ENCODE results near the gene RP9. TPM values are rescaled to one million over a fixed set of nuclear protein-coding genes. Genes with fewer than 3 reads are reported as not detected.
"Not testable (repeated sequence)": the region's sequence is repeated elsewhere in the genome, so short reads cannot be mapped to it uniquely, and the experiment has no call there.

Gene RP9
- total RNA-seq, 1 donor from 2014 or later: 11.2 TPM

DNA sequence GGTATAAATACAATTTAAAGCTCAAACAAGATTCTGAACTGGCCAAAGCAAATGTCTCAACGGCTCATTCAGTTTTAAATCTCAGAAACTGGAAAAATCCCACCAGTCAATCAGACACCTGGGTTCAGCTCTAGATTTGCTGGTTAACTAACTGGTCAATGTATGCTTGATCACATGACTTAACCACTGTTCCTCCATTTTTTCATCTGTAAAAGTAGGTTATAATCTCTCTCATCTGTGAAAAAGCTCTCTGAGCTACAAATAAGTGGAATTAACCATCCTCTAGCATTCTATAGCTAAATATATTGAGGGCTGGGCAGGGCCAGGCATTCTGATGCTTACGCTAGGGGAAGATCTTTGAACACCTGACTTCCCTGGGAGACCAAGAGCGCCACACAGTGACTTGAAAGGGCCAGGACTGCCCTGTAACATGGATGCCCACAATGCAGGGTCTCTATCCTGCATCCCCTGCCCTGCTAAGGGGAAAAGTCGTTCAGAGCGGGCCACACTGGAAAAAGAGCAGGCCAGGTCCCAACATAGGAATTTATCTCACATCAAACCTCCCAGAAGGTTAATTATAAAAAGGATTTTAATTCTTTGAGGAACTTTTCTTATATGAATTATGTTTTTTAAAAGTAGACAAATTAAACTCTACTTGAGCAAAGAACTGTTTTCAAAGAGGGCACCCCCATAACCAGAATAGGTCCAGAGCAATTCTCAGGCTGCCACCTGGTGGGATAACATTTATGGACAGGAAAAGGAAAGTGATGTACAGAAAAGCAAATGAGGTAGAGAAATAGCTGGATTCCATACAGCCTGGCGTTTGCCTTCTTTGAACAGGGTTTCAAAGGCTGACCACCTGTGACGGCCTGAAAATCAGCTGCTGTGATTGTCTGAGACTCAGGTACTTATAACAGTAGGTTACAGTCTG is 1.8 kb downstream of the RP9 start:
- intact Hi-C loops (cut with micrococcal nuclease): loop anchor here (1.0 to 5.0 kb wide), 6 partner anchors 150 to 415 kb away; partner anchors contain the start of gene FKBP9

DNA sequence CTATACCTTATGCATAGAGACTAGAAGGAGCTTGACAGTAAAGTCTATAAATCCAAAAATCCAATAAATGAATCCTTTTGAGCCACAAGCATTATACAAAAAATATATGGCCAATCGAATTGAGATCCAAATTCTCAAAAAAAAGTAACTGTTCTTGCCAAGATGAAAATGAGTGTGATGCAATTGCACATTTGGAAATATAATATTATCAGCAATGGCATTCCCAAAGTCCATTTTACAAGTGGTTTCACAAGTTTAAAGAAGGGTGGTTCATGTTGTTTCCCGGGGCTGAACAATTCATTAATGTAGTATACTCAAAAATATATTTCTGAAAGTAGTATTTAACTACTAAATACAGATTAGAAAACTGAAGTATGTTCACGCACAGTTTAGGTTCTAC is 7.3 kb downstream of the RP9 start:
- intact Hi-C loops (cut with micrococcal nuclease): no loop called here

- intact Hi-C loops (cut with micrococcal nuclease): no loop called here
Observed at GRCh38 chr7:33100770-33101169, 8.4 kb downstream of the RP9 start.

GRCh38 chr7:33099154-33099940 is 9.9 kb downstream of the RP9 start:
- intact Hi-C loops (cut with micrococcal nuclease): no loop called here

DNA sequence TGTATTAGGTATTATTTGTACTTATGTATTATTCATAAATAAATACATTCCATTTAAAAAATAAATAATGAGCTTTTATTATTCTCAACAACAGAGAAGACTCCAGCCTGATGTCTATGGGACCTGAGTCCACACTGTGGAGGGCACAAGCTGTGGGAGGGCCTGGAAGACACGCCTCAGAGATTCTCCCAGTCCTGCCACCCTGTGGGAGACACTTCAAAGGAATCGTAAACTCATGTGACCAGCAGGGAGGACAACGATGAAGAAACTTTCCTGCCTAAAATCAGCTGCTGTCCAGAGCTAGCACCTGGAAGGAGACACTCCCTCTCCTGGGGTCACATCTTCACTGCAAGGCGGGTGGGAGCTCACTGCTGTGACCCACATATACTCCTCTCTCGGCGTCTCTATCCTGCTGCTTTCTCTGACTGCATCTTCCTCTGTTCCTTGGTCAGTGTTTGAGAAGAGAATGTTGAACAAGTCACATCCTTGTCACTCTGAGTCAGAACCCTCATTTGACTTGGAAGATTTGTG is 14.4 kb downstream of the RP9 start:
- intact Hi-C loops (cut with micrococcal nuclease): not testable (repeated sequence)

DNA sequence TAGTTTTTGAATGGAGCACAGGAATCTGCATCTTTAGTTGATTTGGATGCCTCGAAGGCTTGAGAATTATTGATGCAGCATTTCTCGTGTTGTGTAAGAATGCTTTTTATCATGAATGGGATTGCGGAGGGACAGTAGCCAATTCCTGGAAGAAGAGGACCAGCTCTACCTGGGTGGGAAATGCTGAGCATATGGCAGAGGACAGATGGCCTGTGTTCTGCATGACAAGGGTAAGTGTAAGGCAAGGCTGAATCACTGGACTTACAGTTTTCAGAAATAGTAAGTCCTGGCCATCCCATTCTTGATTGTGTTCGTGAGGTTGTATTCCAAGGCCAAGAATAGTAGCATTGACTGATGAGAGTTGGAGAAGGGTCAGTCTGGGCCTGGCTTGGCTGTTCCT is 15.9 kb downstream of the RP9 start:
- intact Hi-C loops (cut with micrococcal nuclease): no loop called here

DNA sequence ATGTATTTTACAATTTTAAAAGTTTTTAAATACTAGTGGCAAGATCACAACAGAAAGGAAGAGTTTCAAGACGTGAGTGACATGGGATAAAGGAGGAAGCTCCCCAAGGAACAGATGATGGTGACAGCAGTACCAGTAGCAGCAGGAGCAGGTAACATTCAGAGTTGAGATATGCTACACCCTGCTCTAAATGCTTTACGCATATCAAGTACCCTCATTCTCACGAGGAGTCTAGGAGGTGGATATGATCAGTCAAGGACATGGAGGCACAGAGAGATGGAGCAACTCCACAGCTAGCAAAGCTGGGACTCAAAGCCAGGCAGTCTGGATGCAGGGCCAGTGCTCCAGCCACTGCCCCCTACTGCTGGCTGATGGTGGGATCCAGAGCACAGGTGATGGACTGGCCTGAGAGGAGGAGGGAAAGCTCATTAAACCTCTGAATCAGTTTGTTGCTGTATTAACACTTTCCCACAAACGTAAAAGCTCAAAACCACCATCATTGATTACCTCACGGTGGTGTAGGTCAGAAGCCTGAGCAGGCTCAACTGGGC is 17.5 kb downstream of the RP9 start:
- intact Hi-C loops (cut with micrococcal nuclease): no loop called here

DNA sequence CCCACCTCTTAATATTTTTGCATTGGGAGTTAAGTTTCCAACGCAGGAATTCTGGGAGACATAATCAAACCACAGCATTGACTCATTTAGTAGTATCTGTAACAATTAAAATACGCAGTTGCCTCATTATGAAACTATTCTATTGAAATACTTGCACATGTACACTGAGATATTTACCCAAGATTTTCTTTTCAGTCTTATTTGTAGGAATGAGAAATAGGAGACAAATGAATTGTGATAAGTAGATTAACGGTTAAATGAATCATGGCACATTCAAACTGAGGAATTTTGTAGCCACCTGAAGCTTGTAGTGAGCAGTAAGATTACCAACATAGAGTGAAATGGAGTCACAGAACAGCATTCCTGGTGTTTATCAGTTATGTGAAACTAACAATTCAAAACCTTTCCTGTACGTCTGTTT is 18.1 kb downstream of the RP9 start:
- intact Hi-C loops (cut with micrococcal nuclease): no loop called here

- intact Hi-C loops (cut with micrococcal nuclease): no loop called here
Observed at GRCh38 chr7:33089142-33089541, 20.1 kb downstream of the RP9 start.

DNA sequence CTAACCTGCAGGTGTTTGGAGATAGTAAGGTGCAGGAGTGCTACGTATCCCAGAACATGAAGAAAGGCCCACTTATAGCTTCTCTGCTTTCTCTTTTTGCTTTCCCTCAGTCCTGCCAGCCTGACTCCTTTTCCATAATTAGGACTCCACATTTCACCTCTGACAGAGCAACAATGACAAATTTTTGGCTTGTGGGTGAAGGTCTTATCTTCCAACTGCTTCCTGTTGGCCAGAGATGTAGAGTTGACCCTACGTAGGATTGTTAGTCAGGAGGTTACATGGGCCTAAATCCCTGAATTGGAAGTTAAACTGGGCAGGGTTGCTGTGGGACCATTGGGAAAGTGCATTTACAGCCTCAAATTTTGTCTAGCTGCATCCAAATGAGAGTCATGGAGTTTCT is 21.3 kb downstream of the RP9 start:
- intact Hi-C loops (cut with micrococcal nuclease): no loop called here

DNA sequence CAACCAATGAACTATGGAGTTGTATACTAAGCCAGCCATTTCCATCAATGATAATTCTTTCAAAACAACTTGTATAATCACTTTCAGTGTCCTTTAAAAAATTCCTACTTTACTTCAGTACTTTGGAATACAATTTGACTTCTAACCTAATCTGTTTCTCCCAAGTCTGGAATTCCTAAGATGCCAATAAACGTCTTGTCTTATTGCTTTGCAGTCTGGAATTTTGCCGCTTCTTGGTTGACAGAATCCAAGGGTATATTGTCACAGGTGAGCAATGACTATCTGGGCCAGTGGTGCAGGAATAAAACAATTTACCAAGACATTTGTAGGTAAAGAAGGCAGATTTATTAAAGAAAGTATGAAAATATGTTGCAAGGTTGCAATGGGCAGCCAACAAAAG is 21.8 kb downstream of the RP9 start:
- intact Hi-C loops (cut with micrococcal nuclease): no loop called here

GRCh38 chr7:33079763-33080690 is 29.2 kb downstream of the RP9 start:
- intact Hi-C loops (cut with micrococcal nuclease): no loop called here

DNA sequence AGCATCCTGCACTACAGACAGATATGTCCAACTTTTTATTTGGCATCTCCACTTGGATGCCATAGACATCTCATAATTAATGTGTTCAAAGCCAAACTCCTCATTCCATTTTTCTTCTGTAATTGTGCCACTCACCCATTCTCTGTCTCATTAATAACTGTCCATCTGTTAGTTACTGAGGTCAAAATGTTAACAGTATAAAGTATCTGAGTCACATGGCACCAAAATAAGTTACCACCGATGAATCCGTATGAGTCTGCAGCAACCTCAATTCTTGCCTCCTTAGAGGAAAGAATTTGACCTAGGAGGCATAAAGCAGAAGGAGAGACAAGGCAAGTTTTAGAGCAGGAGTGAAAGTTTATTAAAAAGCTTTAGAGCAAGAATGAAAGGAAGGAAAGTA is 30.1 kb downstream of the RP9 start:
- intact Hi-C loops (cut with micrococcal nuclease): no loop called here

GRCh38 chr7:33076737-33077136 is 32.5 kb downstream of the RP9 start:
- intact Hi-C loops (cut with micrococcal nuclease): no loop called here

DNA sequence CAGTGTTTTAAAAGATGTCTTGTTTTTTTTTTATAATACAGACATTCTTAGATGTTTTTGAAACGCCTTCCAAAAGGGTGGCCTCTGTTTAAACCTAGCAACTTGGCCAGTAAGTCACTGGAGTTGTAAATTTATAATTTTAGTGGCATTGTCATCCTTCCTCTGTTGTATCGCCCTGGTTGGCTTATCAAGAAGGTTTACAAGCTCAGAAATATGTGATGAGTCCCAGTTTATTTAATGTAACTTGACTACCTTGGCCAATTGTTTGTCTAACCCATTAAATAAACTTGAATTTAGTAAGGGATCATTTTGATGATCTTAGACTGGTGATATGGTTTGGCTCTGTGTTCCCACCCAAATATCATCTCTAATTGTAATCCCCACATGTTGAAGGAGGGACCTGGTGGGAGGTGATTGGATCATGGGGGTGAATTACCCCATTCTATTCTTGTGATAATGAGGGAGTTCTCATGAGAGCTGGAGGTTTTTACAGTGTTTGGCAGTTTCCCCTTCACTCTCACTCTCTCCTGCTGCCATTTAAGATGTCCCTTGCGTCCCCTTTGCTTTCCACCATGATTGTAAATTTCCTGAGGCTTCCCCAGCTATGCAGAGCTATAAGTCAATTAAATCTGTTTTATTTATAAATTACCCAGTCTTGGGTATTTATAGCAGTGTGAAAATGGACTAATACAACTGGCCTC is 33.2 kb downstream of the RP9 start:
- intact Hi-C loops (cut with micrococcal nuclease): no loop called here

DNA sequence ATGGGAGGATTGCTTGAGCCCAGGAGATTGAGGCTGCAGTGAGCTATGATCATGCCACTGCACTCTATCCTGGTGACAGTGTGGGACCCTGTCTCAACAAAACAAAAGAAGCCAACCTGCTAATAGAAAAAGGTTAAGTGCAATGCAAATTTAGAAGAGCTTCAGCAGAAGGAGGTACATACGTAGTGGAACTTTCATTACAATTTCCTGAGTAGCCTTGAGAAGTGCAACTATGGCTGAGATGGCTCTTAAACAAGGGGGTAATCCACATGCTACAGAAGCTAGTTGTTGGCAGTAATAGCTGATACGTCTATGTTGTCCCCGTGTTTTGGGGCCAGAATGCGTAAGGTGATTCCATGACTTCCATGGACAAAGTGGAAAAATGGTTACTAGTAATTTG is 36.0 kb downstream of the RP9 start:
- intact Hi-C loops (cut with micrococcal nuclease): no loop called here

DNA sequence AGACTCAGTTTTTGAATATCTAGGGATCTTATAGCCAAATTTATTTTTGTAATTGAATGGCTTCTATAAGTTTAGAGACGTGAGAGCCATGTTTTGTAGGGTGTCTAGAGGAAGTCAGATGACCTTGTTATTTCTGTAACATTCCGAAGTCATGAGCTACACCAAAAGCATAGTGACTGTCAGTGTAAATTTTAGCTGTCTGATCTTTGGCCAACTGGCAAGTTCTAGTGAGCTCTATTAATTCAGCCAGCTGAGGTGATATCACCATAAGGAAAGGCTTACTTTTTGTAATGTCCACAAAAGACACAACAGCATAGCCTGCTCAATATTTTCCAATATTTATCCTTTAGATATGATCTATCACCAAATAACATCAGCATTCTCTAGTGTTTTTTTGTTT is 36.7 kb downstream of the RP9 start:
- intact Hi-C loops (cut with micrococcal nuclease): no loop called here

DNA sequence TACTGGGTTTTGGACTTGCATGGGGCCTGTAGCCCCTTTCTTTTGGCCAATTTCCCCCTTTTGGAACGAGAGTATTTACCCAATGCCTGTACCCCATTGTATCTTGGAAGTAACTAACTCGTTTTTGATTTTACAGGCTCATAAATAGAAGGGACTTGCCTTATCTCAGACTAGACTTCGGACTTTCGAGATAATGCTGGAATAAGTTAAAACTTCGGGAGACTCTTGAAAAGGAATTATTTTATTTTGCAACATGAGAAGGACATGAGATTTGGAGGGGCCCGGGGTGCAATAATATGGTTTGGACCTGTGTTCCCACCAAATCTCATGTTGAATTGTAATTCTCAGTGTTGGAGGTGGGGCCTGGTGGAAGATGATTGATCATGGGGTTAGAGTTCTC is 38.4 kb downstream of the RP9 start:
- intact Hi-C loops (cut with micrococcal nuclease): no loop called here

DNA sequence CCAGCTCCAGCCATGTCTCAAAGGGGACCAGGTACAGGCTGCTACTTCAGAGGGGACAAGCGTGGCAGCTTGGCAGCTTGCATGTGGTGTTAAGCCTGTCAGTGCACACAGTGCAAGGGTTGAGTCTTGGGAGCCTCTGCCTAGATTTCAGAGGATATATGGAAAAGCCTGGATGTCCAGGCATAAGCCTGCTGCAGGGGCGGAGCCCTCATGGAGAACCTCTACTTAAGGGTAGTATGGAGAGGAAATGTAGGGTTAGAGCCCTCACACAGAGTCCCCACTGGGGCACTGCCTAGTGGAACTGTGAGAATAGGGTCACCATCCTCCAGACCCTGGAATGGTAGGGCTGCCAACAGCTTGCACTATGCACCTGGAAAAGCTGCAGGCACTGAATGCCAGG is 38.9 kb downstream of the RP9 start:
- intact Hi-C loops (cut with micrococcal nuclease): no loop called here

- intact Hi-C loops (cut with micrococcal nuclease): no loop called here
Observed at GRCh38 chr7:33067921-33068320, 41.3 kb downstream of the RP9 start.
